Ovary (tissue), 9 donors: ENCODE measurements around the gene PANK3. TPM values are rescaled to one million over a fixed set of nuclear protein-coding genes. Genes with fewer than 3 reads are reported as not detected.

Experiments used
- DNase-seq, 5 donors: peaks; one replicate each; pipeline ENCODE4 v3.0.0-alpha.2; 2019 to 2020
- H3K27ac ChIP-seq, 2 donors: fragments of 200-600 bp; one replicate each; pipeline versions ENCODE4 v1.5.1 to v1.8.0; 2019 to 2022
- H3K27me3 ChIP-seq: fragments of 200-600 bp; one replicate; pipeline ENCODE4 v1.8.0; 2022
- H3K36me3 ChIP-seq: fragments of 200-600 bp; sonication (generic); one replicate; pipeline ENCODE4 v1.5.1; 2019
- H3K4me1 ChIP-seq: one replicate; pipeline ENCODE4 v1.8.1; 2013; ENCODE audit warnings: mild to moderate bottlenecking, moderate library complexity; ENCODE audit not compliant: insufficient read depth
- H3K4me3 ChIP-seq: fragments of 200-600 bp; sonication (generic); one replicate; pipeline ENCODE4 v1.5.1; 2017
- H3K9me3 ChIP-seq, 2 donors: fragments of 200-600 bp in 1 of 2; sonication (generic) in 1 of 2; one replicate each; pipeline versions ENCODE4 v1.5.1 to v1.8.1; 2013 to 2019; ENCODE audit warnings: mild to moderate bottlenecking in 1 of 2, moderate library complexity in 1 of 2
- EP300 ChIP-seq: sonication (generic); formaldehyde crosslinking; IDR thresholded peaks from one replicate; pipeline ENCODE4 v1.6.1; 2017; ENCODE audit warnings: antibody characterized with exemption
- POLR2A ChIP-seq: fragments of 450-650 bp; IDR thresholded peaks from one replicate; pipeline ENCODE4 v1.6.1; 2017; ENCODE audit warnings: antibody characterized with exemption, mild to moderate bottlenecking, moderate library complexity
- WGBS, 3 donors: extraction: QIAGEN DNeasy Blood & Tissue Kit in 1 of 3; methylation state at CpG; one replicate each; pipeline versions ENCODE4 v1.1.5 to v1.1.7; 2013 to 2017; 5-methylcytosine and 5-hydroxymethylcytosine counted together
- intact Hi-C, 4 donors: fragments of 100-400 bp; cut with DNase I; formaldehyde crosslinking; loops; one replicate each; pipeline versions ENCODE4 v1.11.0 to v1.15.1; 2022 to 2023
- polyA plus RNA-seq, 2 donors: library from polyadenylated mRNA; stranded (reverse); fragments of 200-250 nt in 1 of 2; fragments of 350-450 nt in 1 of 2; fragmentation: Illumina TruSeq in 1 of 2; extraction: RNeasy Lipid Tissue Mini Kit (QIAGEN cat#74804) in 1 of 2; gene quantifications; one replicate each; pipeline ENCODE4 v1.2.3, GENCODE V29; 2013 to 2014
- total RNA-seq, 7 donors: library from RNA; depleted of rRNA in 2 of 7; stranded (reverse); fragments of >200 nt in 2 of 7; fragmentation: NEBNext Ultra II Directional in 3 of 7; extraction: Animal tissue kit (Norgen Biotek cat#: 25700) in 3 of 7; gene quantifications; one replicate each; pipeline versions ENCODE4 v1.1.0 to v1.2.4, GENCODE V29; 2016 to 2023
- TF ChIP-seq, protein P1 (sequence below), 3 donors: fragments of 450-650 bp in 2 of 3; fragments of 200-600 bp in 1 of 3; IDR thresholded peaks; one replicate each; pipeline versions ENCODE4 v1.5.1 to v1.8.0; 2016 to 2022; ENCODE audit warnings: antibody characterized with exemption in 3 of 3, mild to moderate bottlenecking in 1 of 3
- donor health status: DM: no; HTN: no; CAD: no; lungs with moderate emphysema.
- donor health status: DM: no; HTN: no; CAD: no.
- donor health status: Bipolar disorder and iron deficiency.
- donor health status: DM: yes; HTN: yes; CAD: no.
- donor health status: DM: no; HTN: no; CAD: no.
- donor health status: DM: yes; HTN: yes; CAD: no.

PANK3 gene
- total and polyA plus RNA-seq, 9 donors = 8.3 to 59.1 (median 35.7) TPM

DNA sequence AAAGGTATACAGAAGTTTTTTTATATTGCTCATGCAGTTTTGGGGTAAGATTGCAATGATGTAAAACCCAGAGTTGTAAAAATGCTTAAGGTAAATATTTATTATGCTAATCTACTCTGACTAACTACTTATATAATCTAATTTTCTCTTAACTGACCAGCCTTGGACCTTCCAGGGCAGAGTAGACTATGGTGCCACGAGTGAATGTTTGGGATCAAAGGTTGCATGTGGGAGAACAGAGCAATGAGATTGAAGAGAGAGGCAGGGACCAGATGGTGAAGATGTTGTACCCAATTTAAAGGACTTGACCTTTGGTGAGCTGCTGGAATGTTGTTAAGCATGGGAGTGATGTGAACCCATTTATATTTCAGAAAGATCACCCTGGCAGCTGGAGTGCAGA, 34.8 kb upstream of the PANK3 start:
- Histone ChIP-seq H3K27ac (no peak overlapping the region), H3K27me3 (no peaks in the 10 kb centered on the region), H3K36me3 (no peaks in the 10 kb centered on the region), H3K9me3 (no peaks in the 10 kb centered on the region), H3K4me1 (no peaks in the 10 kb centered on the region), H3K4me3 (no peak overlapping the region)
- no peak for DNase-seq
- intact Hi-C loops = no loop called here
- no peak for TF ChIP-seq POLR2A
- no peak for TF ChIP-seq EP300
- TF ChIP-seq, protein P1, sequence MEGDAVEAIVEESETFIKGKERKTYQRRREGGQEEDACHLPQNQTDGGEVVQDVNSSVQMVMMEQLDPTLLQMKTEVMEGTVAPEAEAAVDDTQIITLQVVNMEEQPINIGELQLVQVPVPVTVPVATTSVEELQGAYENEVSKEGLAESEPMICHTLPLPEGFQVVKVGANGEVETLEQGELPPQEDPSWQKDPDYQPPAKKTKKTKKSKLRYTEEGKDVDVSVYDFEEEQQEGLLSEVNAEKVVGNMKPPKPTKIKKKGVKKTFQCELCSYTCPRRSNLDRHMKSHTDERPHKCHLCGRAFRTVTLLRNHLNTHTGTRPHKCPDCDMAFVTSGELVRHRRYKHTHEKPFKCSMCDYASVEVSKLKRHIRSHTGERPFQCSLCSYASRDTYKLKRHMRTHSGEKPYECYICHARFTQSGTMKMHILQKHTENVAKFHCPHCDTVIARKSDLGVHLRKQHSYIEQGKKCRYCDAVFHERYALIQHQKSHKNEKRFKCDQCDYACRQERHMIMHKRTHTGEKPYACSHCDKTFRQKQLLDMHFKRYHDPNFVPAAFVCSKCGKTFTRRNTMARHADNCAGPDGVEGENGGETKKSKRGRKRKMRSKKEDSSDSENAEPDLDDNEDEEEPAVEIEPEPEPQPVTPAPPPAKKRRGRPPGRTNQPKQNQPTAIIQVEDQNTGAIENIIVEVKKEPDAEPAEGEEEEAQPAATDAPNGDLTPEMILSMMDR (IDR thresholded peaks at IDR 0.05) = no peak
- WGBS, 3 donors = 21 to 44% (median 29%) methylated on average over 1 of the region's 1 CpG

DNA sequence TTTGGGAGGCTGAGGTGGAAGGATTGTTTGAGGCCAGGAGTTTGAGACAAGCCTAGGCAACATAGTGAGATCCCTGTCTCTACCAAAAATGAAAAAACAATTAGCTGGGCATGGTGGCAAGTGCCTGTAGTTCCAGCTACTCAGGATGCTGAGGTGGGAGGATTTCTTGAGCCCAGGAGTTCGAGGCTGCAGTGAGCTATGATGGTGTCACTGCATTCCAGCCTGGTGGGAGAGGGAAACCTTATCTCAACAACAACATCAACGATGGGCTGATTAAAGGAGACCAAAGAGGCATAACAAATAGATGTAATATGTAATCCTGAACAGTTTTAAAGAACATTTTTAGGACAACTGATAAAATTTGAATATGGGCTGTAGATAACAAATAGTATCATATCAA, 34.2 kb upstream of the PANK3 start:
- no peak for DNase-seq
- intact Hi-C loops = no loop called here
- Histone ChIP-seq H3K4me3 (no peak overlapping the region), H3K4me1 (no peaks in the 10 kb centered on the region), H3K9me3 (no peaks in the 10 kb centered on the region), H3K27ac (no peak overlapping the region), H3K27me3 (no peaks in the 10 kb centered on the region), H3K36me3 (no peaks in the 10 kb centered on the region)
- TF ChIP-seq, protein P1 (IDR thresholded peaks at IDR 0.05) = no peak
- TF ChIP-seq POLR2A (no peak), EP300 (no peak)
- 22 to 33% (median 33%) methylated on average over 2 of the region's 2 CpGs for WGBS, 3 donors

DNA sequence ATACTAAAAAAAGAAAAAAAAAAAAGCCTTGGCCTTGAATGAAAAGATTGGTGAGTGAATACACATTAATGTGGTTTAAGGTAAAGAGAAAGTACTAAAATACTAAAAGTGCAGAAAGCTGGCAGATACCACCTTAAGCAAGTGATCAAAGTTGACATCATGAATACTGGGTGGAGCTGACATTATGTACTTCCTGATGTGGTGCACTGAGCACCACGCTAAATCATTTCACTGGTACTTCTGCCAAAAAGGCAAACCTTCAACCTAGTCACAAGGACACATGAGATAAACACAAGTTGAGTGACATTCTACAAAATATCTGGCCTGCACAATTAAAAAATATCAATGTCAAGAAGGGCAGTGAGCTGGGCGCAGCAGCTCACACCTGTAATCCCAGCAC, 33.8 kb upstream of the PANK3 start:
- WGBS, 3 donors = 33 to 47% (median 45%) methylated on average over 2 of the region's 2 CpGs
- TF ChIP-seq EP300 (no peak), POLR2A (no peak)
- TF ChIP-seq, protein P1 (IDR thresholded peaks at IDR 0.05) = no peak
- Histone ChIP-seq H3K27ac (no peak overlapping the region), H3K4me1 (no peaks in the 10 kb centered on the region), H3K9me3 (no peaks in the 10 kb centered on the region), H3K4me3 (no peak overlapping the region), H3K36me3 (no peaks in the 10 kb centered on the region), H3K27me3 (no peaks in the 10 kb centered on the region)
- intact Hi-C loops = no loop called here
- DNase-seq = no peak

DNA sequence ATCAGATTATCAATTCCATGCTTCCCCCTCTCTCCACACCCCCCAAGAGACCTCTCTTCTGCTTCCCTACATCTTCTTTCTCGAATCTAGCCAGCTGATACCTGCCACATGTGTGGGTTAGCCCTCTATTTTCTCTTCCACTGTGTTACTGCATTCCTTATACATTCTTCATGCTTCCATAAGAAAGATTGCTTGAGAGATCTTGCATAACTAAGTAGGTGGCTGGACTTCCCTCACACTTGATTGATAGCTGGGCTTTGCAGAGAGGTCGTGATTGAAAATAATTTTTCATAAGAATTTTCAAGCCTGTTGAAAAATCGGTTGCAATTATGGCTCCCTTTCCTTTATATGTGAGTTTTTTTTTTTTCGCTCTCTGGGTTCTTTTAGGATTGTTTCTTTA, 33.0 kb upstream of the PANK3 start:
- Histone ChIP-seq H3K36me3 (no peaks in the 10 kb centered on the region), H3K4me1 (no peaks in the 10 kb centered on the region), H3K27ac (no peak overlapping the region), H3K4me3 (no peak overlapping the region), H3K9me3 (no peaks in the 10 kb centered on the region), H3K27me3 (no peaks in the 10 kb centered on the region)
- WGBS, 3 donors = 43 to 57% (median 49%) methylated on average over 4 of the region's 4 CpGs
- no peak for DNase-seq
- intact Hi-C loops = no loop called here
- TF ChIP-seq, protein P1 (IDR thresholded peaks at IDR 0.05) = no peak
- TF ChIP-seq POLR2A (no peak), EP300 (no peak)

DNA sequence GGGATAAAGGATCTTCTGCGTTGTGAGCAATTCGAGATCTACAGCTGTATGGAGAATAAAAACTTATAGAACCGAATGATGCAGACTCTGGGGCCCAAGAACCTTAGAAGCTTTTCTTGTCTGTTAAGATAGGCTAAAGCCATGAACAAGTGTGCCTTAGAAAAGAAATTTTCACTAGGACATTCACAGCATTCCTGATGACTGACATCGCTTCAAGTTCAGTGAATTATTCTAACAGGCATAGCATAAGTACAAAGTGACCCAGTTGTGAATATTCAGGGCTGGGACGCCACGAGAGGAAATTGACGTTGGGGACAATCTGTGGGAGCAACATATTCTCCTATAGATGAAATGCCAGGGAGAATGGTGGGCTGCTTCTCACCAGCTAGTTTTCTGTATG, 32.0 kb upstream of the PANK3 start:
- Histone ChIP-seq H3K4me3 (no peak overlapping the region), H3K9me3 (no peaks in the 10 kb centered on the region), H3K27ac (no peak overlapping the region), H3K27me3 (no peaks in the 10 kb centered on the region), H3K4me1 (no peaks in the 10 kb centered on the region), H3K36me3 (no peaks in the 10 kb centered on the region)
- TF ChIP-seq, protein P1 (IDR thresholded peaks at IDR 0.05) = no peak
- TF ChIP-seq POLR2A (no peak), EP300 (no peak)
- WGBS, 3 donors = 67 to 77% (median 74%) methylated on average over 7 of the region's 7 CpGs
- intact Hi-C loops = no loop called here
- no peak for DNase-seq
